ENCODE results near the gene CYBB. TPM values are rescaled to one million over a fixed set of nuclear protein-coding genes. Genes with fewer than 3 reads are reported as not detected.

Gene CYBB
- total and polyA plus RNA-seq, 4 donors: 16.2 to 110 (median 74.3) TPM

GRCh38 chrX:37817579-37817978, 37.7 kb downstream of the CYBB start:
- no peak for TF ChIP-seq CTCF (IDR thresholded peaks at IDR 0.05; ENCODE audit: control extremely low read depth, extremely low read depth)
- Histone ChIP-seq H3K9ac (ENCODE audit: insufficient read depth in 1 of 2, low read length in 2 of 2) (no peak overlapping the region), H3K27ac (ENCODE audit: low read depth in 1 of 2, low read length in 1 of 2) (no peak overlapping the region), H3K9me3 (ENCODE audit: control insufficient read depth in 4 of 4, insufficient read depth in 3 of 4, low read length in 3 of 4) (no peaks in the 10 kb centered on the region), H3K36me3 (ENCODE audit: control insufficient read depth in 4 of 4, insufficient read depth in 4 of 4, low read length in 4 of 4) (no peaks in the 10 kb centered on the region), H3K27me3 (ENCODE audit: control insufficient read depth in 3 of 3, insufficient read depth in 3 of 3, low read length in 2 of 3) (peaks cover 0 to 20% (median 10%) of the 10 kb centered on the region in 3 donors), H3K4me1 (ENCODE audit: control insufficient read depth in 5 of 5, insufficient read depth in 5 of 5, low read length in 5 of 5) (no peaks in the 10 kb centered on the region), H3K4me3 (no peak overlapping the region)
- no peak for DNase-seq
- WGBS, 2 donors: 47 to 55% methylated on average over 3 of the region's 3 CpGs
- no peak for ATAC-seq (ENCODE audit: insufficient read depth, low FRiP score)

GRCh38 chrX:37818031-37818430, 38.2 kb downstream of the CYBB start:
- DNase-seq: no peak
- Histone ChIP-seq H3K27me3 (ENCODE audit: control insufficient read depth in 3 of 3, insufficient read depth in 3 of 3, low read length in 2 of 3) (peaks cover 0 to 18% (median 10%) of the 10 kb centered on the region in 3 donors), H3K27ac (ENCODE audit: low read depth in 1 of 2, low read length in 1 of 2) (no peak overlapping the region), H3K9ac (ENCODE audit: insufficient read depth in 1 of 2, low read length in 2 of 2) (no peak overlapping the region), H3K4me3 (no peak overlapping the region), H3K4me1 (ENCODE audit: control insufficient read depth in 5 of 5, insufficient read depth in 5 of 5, low read length in 5 of 5) (no peaks in the 10 kb centered on the region), H3K36me3 (ENCODE audit: control insufficient read depth in 4 of 4, insufficient read depth in 4 of 4, low read length in 4 of 4) (no peaks in the 10 kb centered on the region), H3K9me3 (ENCODE audit: control insufficient read depth in 4 of 4, insufficient read depth in 3 of 4, low read length in 3 of 4) (no peaks in the 10 kb centered on the region)
- ATAC-seq (ENCODE audit: insufficient read depth, low FRiP score): no peak
- 17 to 68% methylated on average over 2 of the region's 2 CpGs for WGBS, 2 donors
- no peak for TF ChIP-seq CTCF (IDR thresholded peaks at IDR 0.05; ENCODE audit: control extremely low read depth, extremely low read depth)

- 70 to 95% methylated on average over 1 of the region's 1 CpG for WGBS, 2 donors
- Histone ChIP-seq H3K36me3 (ENCODE audit: control insufficient read depth in 4 of 4, insufficient read depth in 4 of 4, low read length in 4 of 4) (no peaks in the 10 kb centered on the region), H3K4me1 (ENCODE audit: control insufficient read depth in 5 of 5, insufficient read depth in 5 of 5, low read length in 5 of 5) (peaks cover 0 to 8% (median 0%) of the 10 kb centered on the region in 5 donors), H3K27me3 (ENCODE audit: control insufficient read depth in 3 of 3, insufficient read depth in 3 of 3, low read length in 2 of 3) (peaks cover 0 to 26% (median 12%) of the 10 kb centered on the region in 3 donors), H3K4me3 (no peak overlapping the region), H3K9ac (ENCODE audit: insufficient read depth in 1 of 2, low read length in 2 of 2) (no peak overlapping the region), H3K9me3 (ENCODE audit: control insufficient read depth in 4 of 4, insufficient read depth in 3 of 4, low read length in 3 of 4) (no peaks in the 10 kb centered on the region), H3K27ac (ENCODE audit: low read depth in 1 of 2, low read length in 1 of 2) (no peak overlapping the region)
- ATAC-seq (ENCODE audit: insufficient read depth, low FRiP score) (no peak), DNase-seq (no peak)
- no peak for TF ChIP-seq CTCF (IDR thresholded peaks at IDR 0.05; ENCODE audit: control extremely low read depth, extremely low read depth)
These were observed 40.8 kb downstream of the CYBB start for GRCh38 chrX:37820646-37821045.

Data from lung (tissue), 12 donors.